Uterine smooth muscle cell (primary cell): ENCODE data around the gene CCDC157. TPM values are rescaled to one million over a fixed set of nuclear protein-coding genes. Genes with fewer than 3 reads are reported as not detected.

Experiments used
- total RNA-seq: library from RNA; depleted of rRNA; stranded (reverse); fragments of >200 nt; gene quantifications from 2 replicates; pipeline ENCODE4 v1.2.3, GENCODE V29; 2014

CCDC157 gene
- 1.6 and 2.5 TPM in 2 replicates for total RNA-seq

DNA sequence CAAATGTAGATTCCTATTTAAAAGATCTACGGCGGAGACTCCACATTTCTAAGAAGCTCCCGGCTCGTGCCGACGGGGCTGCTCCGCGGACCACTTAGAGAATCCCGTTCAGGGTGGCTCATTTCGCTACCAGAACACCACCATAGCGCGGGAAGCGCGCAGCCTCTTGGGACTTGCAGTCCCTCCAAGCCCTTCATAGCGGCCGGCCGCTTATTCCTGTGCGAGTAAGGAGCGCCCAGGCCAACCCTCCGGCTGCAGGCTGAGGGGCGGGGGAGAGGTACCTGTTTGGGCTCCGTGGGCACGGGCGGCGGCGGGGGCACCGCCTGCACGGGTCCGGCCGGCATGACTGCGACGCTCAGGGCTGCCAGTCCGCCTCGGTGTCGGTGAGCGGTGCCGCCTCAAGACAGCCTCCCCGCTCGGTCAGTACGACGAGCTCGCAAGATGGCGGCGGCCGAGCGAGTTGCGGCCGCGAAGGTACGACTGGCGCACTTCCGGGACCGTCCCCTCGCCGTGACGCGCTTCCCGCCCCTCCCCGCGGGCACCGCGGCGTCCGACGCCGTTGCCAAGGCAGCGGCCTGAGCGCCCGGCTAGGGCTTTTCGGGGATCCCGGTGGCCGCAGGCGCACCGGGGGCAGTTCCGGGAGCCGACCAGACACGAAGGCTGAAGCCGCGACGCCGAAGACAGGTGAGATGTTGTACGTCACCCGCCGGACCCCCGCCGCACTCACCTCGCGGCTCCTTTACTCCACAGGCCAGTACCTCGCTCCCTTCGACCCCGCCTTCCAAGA is at the start of gene CCDC157, which contains the start of gene SF3A1:
TSS of gene CCDC157 (plus strand) at position 559 of the 787 bp plus-strand sequence. CDS start 8,994 bp downstream, outside the sequence.
TSS of gene SF3A1 (minus strand) at position 446 of the 787 bp plus-strand sequence. CDS start at position 344, 102 bp downstream.

DNA sequence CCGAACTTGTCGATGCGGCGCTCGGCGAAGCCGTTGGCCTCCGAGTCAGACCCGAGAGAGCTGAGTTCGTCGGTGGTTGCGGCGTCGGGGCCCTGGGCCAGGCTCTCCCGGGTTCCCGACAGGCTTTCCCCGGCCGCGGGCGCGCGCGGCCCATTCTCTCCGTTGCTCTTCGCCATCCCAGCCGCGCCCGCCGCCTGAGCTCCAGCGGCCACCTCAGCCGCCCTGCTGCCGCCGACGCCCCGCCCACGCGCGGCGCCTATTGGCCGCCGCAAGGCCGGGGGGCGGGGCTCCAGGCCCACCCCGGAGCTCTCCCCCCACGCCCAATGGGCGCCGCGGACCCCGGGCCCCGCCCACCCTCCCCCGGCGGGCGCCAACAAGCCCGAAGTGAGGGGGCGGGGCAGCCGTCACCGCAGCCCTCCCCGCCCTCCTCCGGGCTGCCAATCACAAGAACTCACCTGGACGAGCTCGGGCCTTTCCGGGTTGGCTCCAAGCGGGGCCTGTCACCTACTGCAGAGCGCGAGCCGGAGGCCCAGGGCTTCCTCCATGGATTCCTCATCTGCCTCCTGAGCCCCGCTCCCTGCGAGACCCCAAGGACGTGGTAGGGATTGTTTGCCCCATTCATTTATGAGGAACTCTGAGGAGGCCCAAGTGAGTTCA is 30.0 kb upstream of the CCDC157 start, which contains the start of gene TBC1D10A:
TSS of gene TBC1D10A (minus strand) at position 236 of the 657 bp plus-strand sequence. CDS start at position 176, 60 bp downstream.

DNA sequence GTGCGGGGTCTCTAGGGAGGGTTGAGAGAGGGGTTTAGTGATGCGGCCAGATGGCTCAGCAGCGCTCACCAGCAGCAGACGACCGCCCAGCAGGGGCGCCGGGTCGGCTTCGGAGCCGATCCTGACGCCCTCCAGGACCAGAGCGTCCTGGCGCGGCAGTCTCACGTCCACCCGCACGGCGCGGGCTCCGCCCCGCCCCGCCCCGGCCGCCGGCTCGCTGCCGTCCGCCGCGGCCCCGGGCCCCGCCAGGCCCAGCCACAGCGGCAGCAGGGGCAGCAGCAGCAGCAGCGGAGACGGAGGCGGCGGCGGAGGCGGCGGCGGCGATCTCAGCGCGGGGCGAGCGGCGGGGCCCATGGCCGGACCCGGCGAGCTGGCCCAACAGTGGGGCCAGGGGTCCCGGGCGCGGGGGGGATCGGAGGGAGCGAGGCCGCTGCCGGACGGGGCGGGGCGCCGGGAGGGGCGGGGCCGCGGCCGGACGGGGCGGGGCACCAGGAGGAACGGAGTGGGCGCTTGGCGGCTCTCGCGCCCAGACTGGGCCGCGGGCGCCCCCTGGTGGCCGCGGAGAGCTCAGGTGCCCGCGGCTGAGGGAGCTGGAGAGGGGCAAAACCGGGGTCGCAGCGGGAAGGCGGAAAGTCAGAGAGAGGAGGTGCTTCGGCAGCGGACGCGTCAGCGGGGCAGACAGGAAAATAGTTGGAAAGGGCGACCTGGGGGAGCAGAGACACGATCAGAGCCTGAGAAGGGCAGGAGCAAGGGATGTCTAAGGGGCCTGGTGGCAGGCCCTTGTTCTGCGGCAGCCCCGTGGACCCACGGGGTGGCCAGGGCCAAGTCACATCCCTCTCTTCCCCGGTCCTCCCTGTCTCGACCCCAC is 30.4 kb downstream of the CCDC157 start, which contains the start of gene RNF215:
TSS of gene RNF215 (minus strand) at position 452 of the 868 bp plus-strand sequence. CDS start at position 354, 98 bp downstream.

DNA sequence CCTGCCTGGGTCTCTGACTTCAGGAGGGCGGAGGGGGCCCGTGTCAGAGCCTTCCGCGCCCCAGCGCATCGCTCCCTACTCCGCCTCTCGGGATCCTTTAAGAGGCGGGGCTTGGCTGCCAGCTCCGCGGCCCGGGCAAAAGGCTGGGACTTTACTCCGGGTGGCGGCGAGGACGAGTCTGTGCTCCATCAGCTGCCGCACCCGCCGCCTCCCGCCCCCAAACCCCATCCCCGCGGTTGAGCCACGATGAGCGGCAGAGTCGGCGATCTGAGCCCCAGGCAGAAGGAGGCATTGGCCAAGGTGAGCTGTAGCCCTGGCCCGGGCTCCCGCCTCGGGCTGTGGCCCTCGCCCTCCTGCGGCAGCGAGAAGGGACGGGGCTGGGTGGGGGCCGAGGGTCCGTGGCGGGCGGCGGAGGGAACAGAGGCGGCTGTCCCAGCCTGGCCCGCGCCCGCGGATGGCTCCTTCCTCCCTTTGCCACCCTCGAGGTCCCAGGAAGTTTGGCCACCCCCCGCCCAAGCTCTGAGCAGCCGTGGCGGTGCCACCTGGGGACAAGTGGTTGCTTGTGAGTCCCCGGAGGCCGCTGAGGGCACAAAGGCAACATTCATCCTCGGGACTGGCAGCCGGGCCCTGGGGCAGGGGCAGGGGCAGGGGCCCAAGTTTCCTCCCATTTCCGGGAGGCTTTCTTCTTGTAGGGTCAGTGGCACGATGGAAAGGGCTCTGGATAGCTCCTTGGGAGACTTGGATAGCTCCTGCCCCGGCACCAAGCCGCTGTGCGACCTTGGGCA is 40.3 kb downstream of the CCDC157 start, which contains the start of gene SEC14L2:
TSS of gene SEC14L2 (plus strand) at position 148 of the 785 bp plus-strand sequence. CDS start at position 247, 99 bp downstream.

DNA sequence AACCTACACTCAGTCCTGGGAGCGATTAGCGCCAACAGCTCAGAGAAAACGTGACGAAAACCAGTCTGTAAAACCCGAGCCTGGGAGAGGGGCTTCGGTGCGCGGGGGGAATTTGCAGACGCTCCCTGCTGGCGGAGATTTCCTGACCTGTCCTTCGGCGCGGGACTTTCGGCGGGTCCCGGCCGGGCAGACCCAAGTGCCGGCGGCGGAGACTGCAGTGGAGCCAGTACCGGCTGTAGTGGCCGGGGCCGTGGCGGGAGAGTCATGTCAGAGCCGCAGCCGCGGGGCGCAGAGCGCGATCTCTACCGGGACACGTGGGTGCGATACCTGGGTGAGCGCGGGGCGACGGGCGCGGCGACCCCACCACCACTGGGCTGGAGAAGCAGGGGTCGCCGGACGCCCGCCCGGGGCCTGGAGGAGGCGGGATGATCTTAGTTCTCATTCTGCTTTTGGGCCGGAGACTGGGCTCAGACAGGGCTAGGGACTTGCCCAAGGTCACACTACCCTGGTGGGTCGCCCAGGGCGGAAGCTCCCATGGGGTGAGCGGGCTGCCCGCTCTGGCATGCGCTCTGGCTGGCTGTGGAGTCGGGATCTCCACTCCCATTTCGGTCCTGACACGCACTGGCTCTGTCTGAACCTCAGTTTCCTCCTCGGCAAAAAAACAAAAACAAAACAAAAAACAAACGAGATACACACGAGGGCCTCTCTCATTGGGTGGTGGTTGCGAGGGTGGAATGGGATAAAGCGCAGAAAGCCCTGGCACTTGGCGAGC is 69.0 kb downstream of the CCDC157 start, which contains the start of gene MTFP1:
TSS of gene MTFP1 (plus strand) at position 153 of the 772 bp plus-strand sequence. CDS start at position 265, 112 bp downstream.

Other genes with a start within 250 kb of the CCDC157 start
- gene LIF, start 110.2 kb upstream of the CCDC157 start, total RNA-seq: 16.5 and 23.8 TPM in 2 replicates
- not detected in 2 replicates for gene OSM, start 90.2 kb upstream of the CCDC157 start, total RNA-seq
- gene CASTOR1, start 67.5 kb upstream of the CCDC157 start, total RNA-seq: 3.0 and 7.7 TPM in 2 replicates
- gene TBC1D10A, start 30.1 kb upstream of the CCDC157 start, total RNA-seq: 15.5 and 16.0 TPM in 2 replicates
- gene SF3A1, start 113 bp upstream of the CCDC157 start, total RNA-seq: 18.7 and 21.4 TPM in 2 replicates
- 24.1 and 36.1 TPM in 2 replicates for gene RNF215, start 30.4 kb downstream of the CCDC157 start, total RNA-seq
- 20.2 and 33.5 TPM in 2 replicates for gene SEC14L2, start 40.0 kb downstream of the CCDC157 start, total RNA-seq
- 7.9 and 15.1 TPM in 2 replicates for gene MTFP1, start 68.8 kb downstream of the CCDC157 start, total RNA-seq
- not detected in 2 replicates for gene SEC14L3, start 115.0 kb downstream of the CCDC157 start, total RNA-seq
- gene SEC14L4, start 148.7 kb downstream of the CCDC157 start, total RNA-seq: 0.12 TPM in 1 of 2 replicates, not detected in the other
- 1.4 and 1.7 TPM in 2 replicates for gene SEC14L6, start 189.7 kb downstream of the CCDC157 start, total RNA-seq
- gene GAL3ST1, start 217.7 kb downstream of the CCDC157 start, total RNA-seq: 0.11 TPM in 1 of 2 replicates, not detected in the other
- gene PES1, start 234.9 kb downstream of the CCDC157 start, total RNA-seq: 92.1 and 104 TPM in 2 replicates